HG03442 (cell line): Measurements from ENCODE around the gene ZIC3.

ENCODE experiments used
- ATAC-seq: cut with Tn5 transposase; IDR thresholded peaks from one replicate; pipeline ENCODE4 v1.9.1; 2021; ENCODE audit warnings: mild to moderate bottlenecking, moderate library complexity; ENCODE audit not compliant: unreplicated experiment

Gene ZIC3

GRCh38 chrX:137573324-137574101 lies 7.6 kb downstream of the ZIC3 start:
- ATAC-seq: no peak

- ATAC-seq: no peak
Observed at GRCh38 chrX:137574102-137574783, 8.3 kb downstream of the ZIC3 start.

- no peak for ATAC-seq
Observed at GRCh38 chrX:137574784-137575293, 8.9 kb downstream of the ZIC3 start.

GRCh38 chrX:137575596-137576255 lies 9.8 kb downstream of the ZIC3 start:
- ATAC-seq: no peak

- no peak for ATAC-seq
Observed at GRCh38 chrX:137587151-137587550, 21.2 kb downstream of the ZIC3 start.

- no peak for ATAC-seq
Observed at GRCh38 chrX:137600769-137601168, 34.8 kb downstream of the ZIC3 start.
